PFSK-1 (cell line): ENCODE results near the gene NMRK2.

Experiments
- FOXP2 ChIP-seq: optimal IDR thresholded peaks from 2 replicates; pipeline ENCODE3; 2011; ENCODE audit warnings: borderline replicate concordance, control low read depth, inconsistent platforms; ENCODE audit not compliant: insufficient read depth; ENCODE audit errors: extremely low read length, extremely low read depth
- POLR2AphosphoS5 ChIP-seq: IDR thresholded peaks from 2 replicates; pipeline ENCODE4 v1.6.1; 2012; ENCODE audit warnings: low read depth, mild to moderate bottlenecking, control low read depth, low read length, moderate library complexity
- REST ChIP-seq, 2 experiments: IDR thresholded peaks; 2 replicates each; pipeline versions ENCODE4 v1.6.1 to v1.8.0; 2011 to 2012; ENCODE audit warnings: low read depth in 2 of 2, low read length in 2 of 2, control low read depth in 1 of 2, inconsistent platforms in 1 of 2, mild to moderate bottlenecking in 1 of 2, moderate library complexity in 1 of 2; ENCODE audit not compliant: insufficient read depth in 1 of 2
- SIN3A ChIP-seq: IDR thresholded peaks from 2 replicates; pipeline ENCODE4 v1.6.1; 2012; ENCODE audit warnings: mild to moderate bottlenecking, low read length, moderate library complexity, borderline replicate concordance; ENCODE audit not compliant: insufficient read depth
- TAF1 ChIP-seq: IDR thresholded peaks from 2 replicates; pipeline ENCODE4 v1.6.1; 2012; ENCODE audit warnings: low read length, control low read depth, borderline replicate concordance; ENCODE audit not compliant: insufficient read depth

Gene NMRK2

GRCh38 chr19:3942790-3943409 is 10.0 kb downstream of the NMRK2 start:
- no peak for TF ChIP-seq POLR2AphosphoS5
- TF ChIP-seq FOXP2: no peak
- no peak for TF ChIP-seq SIN3A
- no peak for TF ChIP-seq TAF1
- TF ChIP-seq REST (IDR thresholded peaks at IDR 0.05; ENCODE audit: insufficient read depth in 1 of 2, low read depth in 2 of 2, low read length in 2 of 2): no peak

GRCh38 chr19:3944018-3944721 is 11.3 kb downstream of the NMRK2 start:
- TF ChIP-seq FOXP2 (no peak), POLR2AphosphoS5 (no peak), REST (IDR thresholded peaks at IDR 0.05; ENCODE audit: insufficient read depth in 1 of 2, low read depth in 2 of 2, low read length in 2 of 2) (no peak), TAF1 (no peak), SIN3A (no peak)

GRCh38 chr19:3945838-3946237 is 13.0 kb downstream of the NMRK2 start:
- TF ChIP-seq FOXP2 (no peak), REST (IDR thresholded peaks at IDR 0.05; ENCODE audit: insufficient read depth in 1 of 2, low read depth in 2 of 2, low read length in 2 of 2) (no peak), SIN3A (no peak), POLR2AphosphoS5 (no peak), TAF1 (no peak)

GRCh38 chr19:3949294-3949693 is 16.4 kb downstream of the NMRK2 start:
- no peak for TF ChIP-seq TAF1
- no peak for TF ChIP-seq SIN3A
- TF ChIP-seq REST (IDR thresholded peaks at IDR 0.05; ENCODE audit: insufficient read depth in 1 of 2, low read depth in 2 of 2, low read length in 2 of 2): no peak
- no peak for TF ChIP-seq POLR2AphosphoS5
- TF ChIP-seq FOXP2: no peak
